HG03135 (cell line): ENCODE data around the gene HNRNPH1.
"Not testable (repeated sequence)": the region's sequence is repeated elsewhere in the genome, so short reads cannot be mapped to it uniquely, and the experiment has no call there.

Experiments
- ATAC-seq: cut with Tn5 transposase; IDR thresholded peaks from one replicate; pipeline ENCODE4 v1.9.1; 2021; ENCODE audit warnings: mild to moderate bottlenecking, moderate library complexity; ENCODE audit not compliant: unreplicated experiment

HNRNPH1 gene, protein sequence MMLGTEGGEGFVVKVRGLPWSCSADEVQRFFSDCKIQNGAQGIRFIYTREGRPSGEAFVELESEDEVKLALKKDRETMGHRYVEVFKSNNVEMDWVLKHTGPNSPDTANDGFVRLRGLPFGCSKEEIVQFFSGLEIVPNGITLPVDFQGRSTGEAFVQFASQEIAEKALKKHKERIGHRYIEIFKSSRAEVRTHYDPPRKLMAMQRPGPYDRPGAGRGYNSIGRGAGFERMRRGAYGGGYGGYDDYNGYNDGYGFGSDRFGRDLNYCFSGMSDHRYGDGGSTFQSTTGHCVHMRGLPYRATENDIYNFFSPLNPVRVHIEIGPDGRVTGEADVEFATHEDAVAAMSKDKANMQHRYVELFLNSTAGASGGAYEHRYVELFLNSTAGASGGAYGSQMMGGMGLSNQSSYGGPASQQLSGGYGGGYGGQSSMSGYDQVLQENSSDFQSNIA

GRCh38 chr5:179623003-179623905 is at the start of gene HNRNPH1:
TSS of gene HNRNPH1 (minus strand) at chr5:179623671. CDS start at chr5:179623133, 538 bp downstream.
- peak; percentile 76 for ATAC-seq

DNA sequence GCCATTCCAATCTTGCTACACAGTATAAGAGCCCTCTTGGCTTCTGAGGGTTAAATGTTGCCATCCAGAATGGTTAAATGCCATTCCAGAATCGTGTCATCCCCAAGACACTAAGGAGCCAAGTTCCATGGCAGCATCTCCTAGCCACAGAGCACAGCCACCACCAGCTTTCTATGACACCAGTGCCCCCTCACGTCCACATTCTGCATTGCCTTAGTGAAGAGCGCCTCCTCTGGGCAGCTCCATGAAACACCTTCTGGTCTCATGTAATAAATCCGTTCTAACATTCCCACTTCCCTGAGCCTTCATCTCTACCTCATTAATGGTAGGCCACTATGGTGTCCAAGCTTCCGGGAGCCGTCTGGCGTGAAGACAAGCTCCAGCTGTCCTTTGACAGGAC is 44.9 kb upstream of the HNRNPH1 start:
- ATAC-seq = peak; percentile 55

GRCh38 chr5:179661647-179662046 is 38.2 kb upstream of the HNRNPH1 start:
- ATAC-seq = not testable (repeated sequence)

DNA sequence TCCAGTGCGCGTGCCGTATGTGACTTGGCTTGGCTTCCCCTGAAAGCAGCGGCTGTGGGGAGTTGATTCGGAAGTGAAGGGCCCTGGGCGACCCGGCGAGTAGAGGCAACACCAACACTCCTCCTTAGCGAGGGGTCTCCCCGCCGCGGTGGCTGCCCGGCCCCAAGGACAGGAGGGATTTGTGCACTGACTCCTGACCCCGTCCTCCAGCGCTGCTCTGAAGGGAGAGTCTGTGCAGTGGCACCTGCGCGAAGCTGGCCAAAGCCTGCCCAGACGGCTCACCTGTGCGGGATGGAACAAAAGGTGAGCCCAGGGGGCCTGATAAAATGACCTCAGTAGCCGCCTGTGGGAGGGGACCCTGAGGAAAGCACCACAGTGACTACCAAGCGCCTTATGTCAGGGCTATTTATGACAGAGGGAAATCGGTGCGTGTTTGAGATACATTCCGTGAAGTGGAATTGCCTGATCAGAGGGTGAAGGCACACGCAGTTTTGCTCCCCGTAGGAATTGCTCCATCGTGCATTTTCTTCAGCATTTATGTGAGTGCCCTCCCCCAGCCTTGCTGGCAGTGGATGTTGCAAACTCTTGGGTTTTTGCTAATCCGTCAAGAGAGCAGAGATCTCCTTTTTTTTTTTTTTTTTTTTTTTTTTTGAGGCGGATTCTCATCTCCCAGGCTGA is 34.8 kb upstream of the HNRNPH1 start:
- peak; percentile 52 for ATAC-seq

DNA sequence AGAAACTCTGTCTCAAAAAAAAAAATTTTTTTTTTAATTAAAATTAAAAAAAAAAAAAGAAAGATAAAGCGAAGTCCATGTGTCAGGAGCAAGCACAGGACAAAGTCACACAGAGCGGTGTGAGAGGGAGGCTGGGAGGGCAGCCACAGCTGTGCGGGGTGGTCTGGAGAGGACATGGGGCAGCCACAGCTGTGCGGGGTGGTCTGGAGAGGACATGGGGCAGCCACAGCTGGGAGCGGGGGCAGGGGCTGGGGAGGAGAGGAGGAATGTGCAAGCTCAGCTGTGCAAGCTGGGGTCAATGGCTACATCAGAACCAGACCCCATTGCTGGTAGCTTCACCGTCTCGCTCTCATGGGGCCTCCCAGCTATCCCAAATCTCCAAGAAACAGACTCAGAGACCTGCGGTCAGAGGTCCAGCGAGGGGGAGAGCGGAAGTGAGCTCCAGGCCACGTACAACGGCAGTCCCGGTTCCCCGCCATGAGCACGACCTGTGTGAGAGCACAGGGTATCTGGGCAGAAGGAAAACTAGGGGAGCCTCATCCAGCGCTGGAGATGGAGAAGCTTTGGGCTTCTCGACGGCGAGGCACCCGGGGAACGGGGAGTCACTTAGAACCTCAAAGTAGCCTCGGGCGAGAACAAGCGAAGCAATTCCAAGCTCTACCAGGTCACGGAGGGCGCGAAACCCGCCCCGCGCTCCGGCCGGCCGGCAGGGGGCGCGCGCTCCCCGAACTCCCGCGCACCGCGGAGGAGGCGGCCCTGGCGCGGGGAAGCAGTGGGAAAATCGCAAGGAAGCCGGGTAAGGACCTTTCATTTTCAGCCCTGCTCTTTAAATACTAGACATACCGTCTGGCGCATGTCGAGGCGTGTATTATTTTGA is 34.1 kb upstream of the HNRNPH1 start:
- ATAC-seq = peak; percentile 95

DNA sequence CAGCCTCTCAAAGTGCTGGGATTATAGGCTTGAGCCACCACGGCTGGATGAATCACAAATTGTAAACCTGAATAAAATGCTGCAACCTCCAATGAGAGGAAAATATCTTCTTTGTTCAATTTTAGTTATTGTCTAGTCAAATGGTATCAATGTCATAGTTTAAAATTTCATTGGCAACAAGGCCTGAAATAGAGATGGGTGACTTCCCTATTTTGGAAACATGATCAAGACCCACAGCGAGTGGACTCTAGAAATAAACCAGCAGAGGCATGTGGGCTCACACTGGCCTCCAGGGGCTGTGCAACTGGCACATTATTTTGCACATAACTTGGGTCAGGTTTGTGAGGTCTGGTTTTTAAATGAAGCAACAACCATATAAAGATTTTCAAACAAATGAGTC is 29.7 kb upstream of the HNRNPH1 start:
- ATAC-seq = not testable (repeated sequence)

DNA sequence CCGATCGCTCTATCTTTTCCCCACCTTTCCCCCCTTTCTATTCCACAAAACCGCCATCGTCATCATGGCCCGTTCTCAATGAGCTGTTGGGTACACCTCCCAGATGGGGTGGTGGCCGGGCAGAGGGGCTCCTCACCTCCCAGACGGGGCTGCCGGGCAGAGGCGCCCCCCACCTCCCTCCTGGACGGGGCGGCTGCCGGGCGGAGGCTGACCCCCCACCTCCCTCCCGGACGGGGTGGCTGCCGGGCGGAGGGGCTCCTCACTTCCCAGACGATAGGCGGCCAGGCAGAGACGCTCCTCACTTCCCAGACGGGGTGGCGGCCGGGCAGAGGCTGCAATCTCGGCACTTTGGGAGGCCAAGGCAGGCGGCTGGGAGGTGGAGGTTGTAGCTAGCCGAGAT is 26.8 kb upstream of the HNRNPH1 start:
- ATAC-seq = not testable (repeated sequence)

- not testable (repeated sequence) for ATAC-seq
These were observed 25.8 kb upstream of the HNRNPH1 start for GRCh38 chr5:179649166-179649703.

- no peak for ATAC-seq
These were observed 24.9 kb upstream of the HNRNPH1 start for GRCh38 chr5:179648410-179648809.

- ATAC-seq = not testable (repeated sequence)
These were observed 21.3 kb upstream of the HNRNPH1 start for GRCh38 chr5:179644766-179645165.

- ATAC-seq = not testable (repeated sequence)
These were observed 19.9 kb upstream of the HNRNPH1 start for GRCh38 chr5:179643141-179643920.

DNA sequence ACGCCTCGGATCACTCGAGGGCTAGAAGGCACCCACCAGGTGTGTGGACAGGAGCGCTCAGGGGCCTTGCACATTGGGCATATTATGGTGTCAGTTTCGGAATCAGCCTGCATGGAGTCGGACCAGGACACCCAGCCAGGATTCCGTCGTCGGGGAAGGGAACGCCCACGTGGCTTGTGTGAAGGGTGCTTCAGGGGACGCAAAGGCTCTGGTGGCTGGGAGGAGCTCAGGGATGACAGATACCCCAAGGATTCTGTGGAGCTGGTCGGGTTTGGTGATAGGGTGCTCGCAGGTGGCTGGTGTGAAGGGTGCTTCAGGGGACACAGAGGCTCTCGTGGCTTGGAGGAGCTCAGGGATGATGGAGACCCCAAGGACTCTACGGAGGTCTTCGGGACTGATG is 19.2 kb upstream of the HNRNPH1 start:
- not testable (repeated sequence) for ATAC-seq

- ATAC-seq = not testable (repeated sequence)
These were observed 18.3 kb upstream of the HNRNPH1 start for GRCh38 chr5:179641745-179642144.

DNA sequence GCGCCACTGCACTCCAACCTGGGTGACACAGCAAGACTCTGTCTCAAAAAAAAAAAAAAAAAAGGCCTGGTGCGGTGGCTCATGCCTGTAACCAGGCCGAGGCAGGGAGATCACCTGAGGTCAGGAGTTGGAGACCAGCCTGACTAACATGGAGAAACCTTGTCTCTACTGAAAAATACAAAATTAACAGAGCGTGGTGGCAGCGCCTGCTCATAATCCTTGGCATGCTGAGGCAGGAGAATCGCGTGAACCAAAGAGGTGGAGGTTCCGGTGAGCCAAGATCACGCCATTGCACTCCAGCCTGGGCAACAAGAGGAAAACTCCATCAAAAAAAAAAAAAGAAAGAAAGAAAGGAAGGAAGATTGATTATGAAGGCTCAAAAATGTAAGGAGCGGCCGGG is 15.8 kb upstream of the HNRNPH1 start:
- ATAC-seq = not testable (repeated sequence)

DNA sequence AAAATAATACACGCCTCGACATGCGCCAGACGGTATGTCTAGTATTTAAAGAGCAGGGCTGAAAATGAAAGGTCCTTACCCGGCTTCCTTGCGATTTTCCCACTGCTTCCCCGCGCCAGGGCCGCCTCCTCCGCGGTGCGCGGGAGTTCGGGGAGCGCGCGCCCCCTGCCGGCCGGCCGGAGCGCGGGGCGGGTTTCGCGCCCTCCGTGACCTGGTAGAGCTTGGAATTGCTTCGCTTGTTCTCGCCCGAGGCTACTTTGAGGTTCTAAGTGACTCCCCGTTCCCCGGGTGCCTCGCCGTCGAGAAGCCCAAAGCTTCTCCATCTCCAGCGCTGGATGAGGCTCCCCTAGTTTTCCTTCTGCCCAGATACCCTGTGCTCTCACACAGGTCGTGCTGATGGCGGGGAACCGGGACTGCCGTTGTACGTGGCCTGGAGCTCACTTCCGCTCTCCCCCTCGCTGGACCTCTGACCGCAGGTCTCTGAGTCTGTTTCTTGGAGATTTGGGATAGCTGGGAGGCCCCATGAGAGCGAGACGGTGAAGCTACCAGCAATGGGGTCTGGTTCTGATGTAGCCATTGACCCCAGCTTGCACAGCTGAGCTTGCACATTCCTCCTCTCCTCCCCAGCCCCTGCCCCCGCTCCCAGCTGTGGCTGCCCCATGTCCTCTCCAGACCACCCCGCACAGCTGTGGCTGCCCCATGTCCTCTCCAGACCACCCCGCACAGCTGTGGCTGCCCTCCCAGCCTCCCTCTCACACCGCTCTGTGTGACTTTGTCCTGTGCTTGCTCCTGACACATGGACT is 11.1 kb upstream of the HNRNPH1 start:
- peak; percentile 90 for ATAC-seq

- ATAC-seq = peak; percentile 61
These were observed 10.3 kb upstream of the HNRNPH1 start for GRCh38 chr5:179633501-179634369.

- no peak for ATAC-seq
These were observed 1.4 kb upstream of the HNRNPH1 start for GRCh38 chr5:179624841-179625271.
